CD14-positive monocyte (primary cell): ENCODE data around the gene CASS4. TPM values are rescaled to one million over a fixed set of nuclear protein-coding genes. Genes with fewer than 3 reads are reported as not detected.

Experiments
- DNase-seq, 3 donors: peaks; one replicate each; pipeline ENCODE4 v3.0.0-alpha.2; 2011 to 2022
- H2AFZ ChIP-seq: 2 replicates; pipeline ENCODE4 v1.6.0; 2012; ENCODE audit warnings: mild to moderate bottlenecking, low read depth, low read length, inconsistent platforms; ENCODE audit not compliant: insufficient read depth, poor library complexity, severe bottlenecking
- H3K27ac ChIP-seq, 2 donors: 1 replicate in 1 of 2; 2 replicates in 1 of 2; pipeline ENCODE4 v1.5.1; 2012 to 2013; ENCODE audit warnings: low read length in 2 of 2, control low read depth in 1 of 2, inconsistent platforms in 1 of 2, low read depth in 1 of 2, mild to moderate bottlenecking in 1 of 2
- H3K27me3 ChIP-seq, 2 donors: one replicate each; pipeline versions ENCODE4 v1.6.0 to v1.6.1; 2011 to 2013; ENCODE audit warnings: low read length in 2 of 2; ENCODE audit not compliant: control insufficient read depth in 2 of 2, insufficient read depth in 2 of 2
- H3K36me3 ChIP-seq, 2 donors: replicated peaks in 1 of 2; 1 replicate in 1 of 2; 2 replicates in 1 of 2; pipeline versions ENCODE4 v1.5.1 to v1.6.1; 2012 to 2013; ENCODE audit warnings: low read length in 2 of 2, control low read depth in 1 of 2, inconsistent platforms in 1 of 2, mild to moderate bottlenecking in 1 of 2; ENCODE audit not compliant: insufficient read depth in 2 of 2, control insufficient read depth in 1 of 2
- H3K4me1 ChIP-seq, 2 donors: 1 replicate in 1 of 2; 2 replicates in 1 of 2; pipeline versions ENCODE4 v1.5.1 to v1.6.1; 2012 to 2013; ENCODE audit warnings: low read length in 2 of 2, control low read depth in 1 of 2, inconsistent platforms in 1 of 2, mild to moderate bottlenecking in 1 of 2, moderate library complexity in 1 of 2; ENCODE audit not compliant: insufficient read depth in 2 of 2, control insufficient read depth in 1 of 2
- H3K4me2 ChIP-seq: replicated peaks from 2 replicates; pipeline ENCODE3; 2012; ENCODE audit warnings: low read length, moderate library complexity, mild to moderate bottlenecking; ENCODE audit not compliant: poor library complexity, severe bottlenecking; ENCODE audit errors: extremely low read depth
- H3K4me3 ChIP-seq, 3 experiments: fragments of 200-600 bp in 1 of 3; sonication (generic) in 1 of 3; replicated peaks in 1 of 3; 1 replicate in 2 of 3; 2 replicates in 1 of 3; pipeline ENCODE4 v1.5.1; 2011 to 2013; ENCODE audit warnings: low read length in 3 of 3, mild to moderate bottlenecking in 3 of 3, control low read depth in 2 of 3, low read depth in 2 of 3, inconsistent platforms in 1 of 3, moderate library complexity in 1 of 3
- H3K79me2 ChIP-seq: 2 replicates; pipeline ENCODE4 v1.6.0; 2012; ENCODE audit warnings: mild to moderate bottlenecking, control low read depth, inconsistent platforms, low read length, moderate library complexity; ENCODE audit not compliant: insufficient read depth
- H3K9ac ChIP-seq: 2 replicates; pipeline ENCODE4 v1.6.0; 2017; ENCODE audit warnings: low read length, mild to moderate bottlenecking; ENCODE audit not compliant: insufficient read depth, poor library complexity, severe bottlenecking
- H3K9me3 ChIP-seq, 2 donors: replicated peaks in 1 of 2; 1 replicate in 1 of 2; 2 replicates in 1 of 2; pipeline versions ENCODE4 v1.5.1 to v1.6.1; 2012 to 2013; ENCODE audit warnings: low read length in 2 of 2, control low read depth in 1 of 2; ENCODE audit not compliant: control insufficient read depth in 1 of 2, insufficient read depth in 1 of 2
- H4K20me1 ChIP-seq: 2 replicates; pipeline ENCODE4 v1.6.0; 2012; ENCODE audit warnings: mild to moderate bottlenecking, low read length, control low read depth, moderate library complexity; ENCODE audit not compliant: insufficient read depth
- H3K27ac Mint-ChIP-seq, 7 donors: one replicate each; pipeline ENCODE4 v1.8.0; 2020; ENCODE audit warnings: mild to moderate bottlenecking in 7 of 7, mixed read lengths in 7 of 7, moderate library complexity in 6 of 7, inconsistent platforms in 2 of 7
- H3K27me3 Mint-ChIP-seq, 3 donors: one replicate each; pipeline ENCODE4 v1.8.0; 2021 to 2022; ENCODE audit warnings: low read depth in 3 of 3, mild to moderate bottlenecking in 3 of 3, mixed read lengths in 3 of 3, moderate library complexity in 3 of 3, inconsistent platforms in 1 of 3
- H3K36me3 Mint-ChIP-seq, 2 donors: one replicate each; pipeline ENCODE4 v1.8.0; 2020; ENCODE audit warnings: mixed read lengths in 2 of 2, inconsistent platforms in 1 of 2, mild to moderate bottlenecking in 1 of 2
- H3K4me1 Mint-ChIP-seq: one replicate; pipeline ENCODE4 v1.8.0; 2020; ENCODE audit warnings: mild to moderate bottlenecking, mixed read lengths
- H3K4me3 Mint-ChIP-seq, 2 donors: one replicate each; pipeline ENCODE4 v1.8.0; 2020; ENCODE audit warnings: mild to moderate bottlenecking in 2 of 2, mixed read lengths in 2 of 2, moderate library complexity in 1 of 2
- H3K9me3 Mint-ChIP-seq, 7 donors: one replicate each; pipeline ENCODE4 v1.8.0; 2020 to 2022; ENCODE audit warnings: mixed read lengths in 7 of 7, mild to moderate bottlenecking in 6 of 7, moderate library complexity in 6 of 7, inconsistent platforms in 2 of 7
- WGBS: methylation state at CpG from one replicate; pipeline ENCODE4 v1.1.5; 2013; ENCODE audit warnings: missing lambda C conversion rate; ENCODE audit not compliant: insufficient coverage; 5-methylcytosine and 5-hydroxymethylcytosine counted together
- intact Hi-C, 2 donors: fragments of 100-400 bp; cut with micrococcal nuclease; formaldehyde crosslinking; loops; one replicate each; pipeline versions ENCODE4 v1.15.0 to v1.15.1; 2023
- polyA plus RNA-seq, 3 donors: library from polyadenylated mRNA; depleted of rRNA in 1 of 3; unstranded in 2 of 3; stranded (reverse) in 1 of 3; fragments of 300-500 nt in 2 of 3; fragments of >200 nt in 1 of 3; fragmentation: Illumina TruSeq in 2 of 3; gene quantifications; 1 replicate in 2 of 3; 2 replicates in 1 of 3; pipeline ENCODE4 v1.2.3, GENCODE V29; 2012 to 2021
- TF ChIP-seq, protein P1 (sequence below): fragments of 200-600 bp; IDR thresholded peaks from one replicate; pipeline ENCODE4 v1.8.0; 2022; ENCODE audit warnings: antibody characterized with exemption, mild to moderate bottlenecking

Gene CASS4
- polyA plus RNA-seq, 3 donors: 1.9 to 7.4 (median 6.1) TPM

DNA sequence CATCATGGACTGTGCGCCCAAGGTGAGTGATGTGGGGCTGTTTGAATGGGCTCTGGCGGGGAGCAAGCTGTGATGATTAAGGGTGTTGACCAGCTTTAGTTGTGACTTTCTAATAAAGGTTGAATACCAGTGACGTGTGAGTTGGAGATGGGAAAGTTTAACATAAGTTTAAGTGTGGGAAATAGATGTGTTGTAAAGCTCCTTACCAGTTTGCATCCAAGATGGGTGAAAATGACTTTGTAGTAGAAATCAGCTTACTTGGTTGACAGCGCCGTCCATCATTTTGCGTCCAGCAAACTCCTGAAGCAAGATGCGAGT, 372 bp downstream of the CASS4 start:
- peak overlapping the region; percentile 48 to 80 (median 76) for H3K4me3 ChIP-seq
- TF ChIP-seq, protein P1, sequence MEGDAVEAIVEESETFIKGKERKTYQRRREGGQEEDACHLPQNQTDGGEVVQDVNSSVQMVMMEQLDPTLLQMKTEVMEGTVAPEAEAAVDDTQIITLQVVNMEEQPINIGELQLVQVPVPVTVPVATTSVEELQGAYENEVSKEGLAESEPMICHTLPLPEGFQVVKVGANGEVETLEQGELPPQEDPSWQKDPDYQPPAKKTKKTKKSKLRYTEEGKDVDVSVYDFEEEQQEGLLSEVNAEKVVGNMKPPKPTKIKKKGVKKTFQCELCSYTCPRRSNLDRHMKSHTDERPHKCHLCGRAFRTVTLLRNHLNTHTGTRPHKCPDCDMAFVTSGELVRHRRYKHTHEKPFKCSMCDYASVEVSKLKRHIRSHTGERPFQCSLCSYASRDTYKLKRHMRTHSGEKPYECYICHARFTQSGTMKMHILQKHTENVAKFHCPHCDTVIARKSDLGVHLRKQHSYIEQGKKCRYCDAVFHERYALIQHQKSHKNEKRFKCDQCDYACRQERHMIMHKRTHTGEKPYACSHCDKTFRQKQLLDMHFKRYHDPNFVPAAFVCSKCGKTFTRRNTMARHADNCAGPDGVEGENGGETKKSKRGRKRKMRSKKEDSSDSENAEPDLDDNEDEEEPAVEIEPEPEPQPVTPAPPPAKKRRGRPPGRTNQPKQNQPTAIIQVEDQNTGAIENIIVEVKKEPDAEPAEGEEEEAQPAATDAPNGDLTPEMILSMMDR: no peak
- H3K4me1 Mint-ChIP-seq: peaks cover 62% of the 10 kb centered on the region

DNA sequence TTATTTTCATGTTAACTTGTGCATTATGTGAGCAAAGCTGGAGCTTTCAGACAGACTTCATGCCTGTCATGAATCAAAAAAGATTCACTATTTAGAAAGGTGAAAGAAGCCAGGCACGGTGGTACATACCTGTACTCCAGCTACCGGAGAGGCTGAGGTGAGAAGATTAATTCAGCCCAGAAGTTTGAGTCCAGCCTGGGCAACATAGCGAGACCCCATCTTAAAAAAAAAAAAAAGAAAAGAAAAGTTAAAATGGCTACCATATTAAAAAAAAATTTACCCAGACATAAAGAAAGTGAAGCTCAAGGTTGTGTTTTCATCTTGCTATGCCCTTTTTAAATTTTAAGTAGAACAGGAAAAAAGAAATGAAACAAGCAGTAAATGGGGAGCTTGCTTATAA, 889 bp downstream of the CASS4 start:
- WGBS: no CpG with 5 or more reads among the region's 3 CpGs
- DNase-seq: no peak
- H3K4me1 ChIP-seq: peaks cover 61 to 68% of the 10 kb centered on the region in 2 donors
- intact Hi-C loops: no loop called here
- peaks cover 21 to 35% of the 10 kb centered on the region in 2 donors for H3K36me3 Mint-ChIP-seq
- H3K27me3 Mint-ChIP-seq: peaks cover 0 to 10% (median 1%) of the 10 kb centered on the region in 3 donors
- peaks cover 25% of the 10 kb centered on the region for H3K79me2 ChIP-seq
- H3K4me3 Mint-ChIP-seq: peak overlapping the region; percentile 83 to 90
- peak overlapping the region; percentile 81 for H3K4me2 ChIP-seq
- no peak overlapping the region for H2AFZ ChIP-seq
- no peaks in the 10 kb centered on the region for H3K27me3 ChIP-seq
- peaks cover 0 to 4% (median 0%) of the 10 kb centered on the region in 7 donors for H3K9me3 Mint-ChIP-seq
- no peaks in the 10 kb centered on the region for H4K20me1 ChIP-seq
- peak overlapping the region; percentile 48 to 80 (median 76) for H3K4me3 ChIP-seq
- peaks cover 67% of the 10 kb centered on the region for H3K4me1 Mint-ChIP-seq
- peaks cover 2 to 3% of the 10 kb centered on the region in 2 donors for H3K36me3 ChIP-seq
- no peak overlapping the region for H3K9ac ChIP-seq
- H3K27ac Mint-ChIP-seq: peak overlapping the region; percentile 96 to 99 (median 98)
- H3K9me3 ChIP-seq: peaks cover 0 to 4% of the 10 kb centered on the region in 2 donors
- TF ChIP-seq, protein P1: no peak
- peak overlapping the region; percentile 79 to 94 for H3K27ac ChIP-seq

More for the DNA sequence above, 372 bp downstream of the CASS4 start:
- intact Hi-C loops: no loop called here
- Mint-ChIP-seq H3K9me3 (peaks cover 0 to 4% (median 0%) of the 10 kb centered on the region in 7 donors), H3K36me3 (peaks cover 21 to 35% of the 10 kb centered on the region in 2 donors), H3K27me3 (peaks cover 0 to 9% (median 1%) of the 10 kb centered on the region in 3 donors), H3K4me3 (peak overlapping the region; percentile 83 to 90), H3K27ac (peak overlapping the region; percentile 96 to 99 (median 98))
- Histone ChIP-seq H3K9me3 (peaks cover 0 to 4% of the 10 kb centered on the region in 2 donors), H2AFZ (peak overlapping the region; percentile 56), H3K79me2 (peaks cover 25% of the 10 kb centered on the region), H3K27ac (peak overlapping the region; percentile 79 to 94), H3K36me3 (peaks cover 6 to 9% of the 10 kb centered on the region in 2 donors), H3K9ac (peak overlapping the region; percentile 41), H3K27me3 (no peaks in the 10 kb centered on the region), H3K4me2 (peak overlapping the region; percentile 81), H3K4me1 (peaks cover 56 to 63% of the 10 kb centered on the region in 2 donors), H4K20me1 (no peaks in the 10 kb centered on the region)
- no peak for DNase-seq
- 77% methylated on average over 7 of the region's 7 CpGs for WGBS
